ENCODE data around the gene MUC6. TPM values are rescaled to one million over a fixed set of nuclear protein-coding genes. Genes with fewer than 3 reads are reported as not detected.

MUC6 gene
- total RNA-seq, 1 donor from 2014 or later = not detected

DNA sequence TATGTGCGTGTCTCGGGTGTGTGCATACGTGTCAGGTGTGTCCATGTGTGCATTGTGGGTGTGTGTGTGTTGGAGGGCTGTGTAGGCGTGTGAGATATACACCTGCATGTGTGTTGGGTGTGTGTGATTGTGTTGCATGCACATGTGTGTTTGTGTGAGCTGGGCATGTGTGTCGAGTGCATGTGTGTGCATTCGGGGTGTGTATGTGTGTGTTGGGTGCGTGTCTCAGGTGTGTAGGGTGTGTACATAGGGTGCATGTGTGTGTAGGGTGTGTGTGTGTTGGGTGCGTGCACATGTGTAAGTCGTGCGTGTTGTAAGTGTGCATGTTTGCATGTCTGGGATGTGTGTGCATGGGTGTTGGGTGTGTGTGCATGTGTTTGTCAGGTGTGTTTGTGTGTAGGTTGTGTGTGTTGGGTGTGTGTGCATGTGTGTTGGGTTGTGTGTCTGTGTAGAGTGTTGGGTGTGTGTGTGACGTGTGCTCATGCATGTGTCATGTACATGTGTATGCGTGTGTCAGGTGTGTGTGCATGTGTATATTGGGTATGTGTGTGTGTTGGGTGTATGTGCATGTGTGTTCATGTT, 4.1 kb downstream of the MUC6 start:
- Mint-ChIP-seq H3K9me3 (no peaks in the 10 kb centered on the region), H3K27ac (no peak overlapping the region), H3K4me3 (no peak overlapping the region), H3K36me3 (ENCODE audit: low read depth) (no peaks in the 10 kb centered on the region), H3K27me3 (ENCODE audit: insufficient read depth) (no peaks in the 10 kb centered on the region), H3K4me1 (ENCODE audit: low read depth) (no peaks in the 10 kb centered on the region)
- intact Hi-C loops (cut with micrococcal nuclease) = no loop called here
- DNase-seq (ENCODE audit: low spot score) = no peak

DNA sequence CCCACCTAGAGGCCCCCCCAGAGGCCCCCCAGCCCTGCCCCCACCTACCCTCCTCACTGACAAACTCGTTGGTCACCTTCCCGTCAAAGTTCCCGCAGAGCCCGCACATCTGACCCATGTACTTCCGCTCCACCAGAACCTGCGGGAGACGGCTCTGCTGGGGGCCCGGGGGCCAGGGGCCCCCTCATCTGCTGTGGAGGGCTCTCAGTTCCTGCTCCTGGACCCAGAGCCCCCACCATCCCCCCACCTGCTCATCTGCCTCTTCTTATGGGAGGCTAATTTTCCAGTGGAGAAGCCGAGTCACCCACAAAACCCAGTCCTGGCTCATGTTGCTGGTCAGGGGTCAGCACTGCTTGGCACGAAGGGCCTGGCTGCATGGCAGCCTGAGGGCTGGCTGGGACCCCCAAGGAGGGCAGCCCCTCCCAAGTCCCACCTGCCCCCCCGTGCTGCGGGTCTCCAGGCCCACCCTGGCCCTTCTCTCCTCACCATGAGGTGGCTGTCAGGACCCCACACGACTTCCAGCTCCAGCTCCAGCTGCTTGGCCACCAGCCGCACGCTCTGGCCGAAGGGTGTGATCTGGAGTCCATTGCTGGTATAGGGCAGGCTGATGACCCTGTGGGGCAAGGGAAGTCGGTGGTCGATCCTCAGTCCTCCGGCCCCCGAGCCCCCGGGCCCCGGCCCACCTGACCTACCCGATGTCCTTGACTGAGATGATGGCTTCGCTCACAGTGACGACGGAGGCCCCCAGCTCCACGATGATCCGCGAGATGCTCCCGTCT, 5.2 kb downstream of the MUC6 start:
- H3K27ac Mint-ChIP-seq = no peak overlapping the region
- H3K36me3 Mint-ChIP-seq (ENCODE audit: low read depth) = no peaks in the 10 kb centered on the region
- H3K27me3 Mint-ChIP-seq (ENCODE audit: insufficient read depth) = no peaks in the 10 kb centered on the region
- no peak for DNase-seq (ENCODE audit: low spot score)
- intact Hi-C loops (cut with micrococcal nuclease) = no loop called here
- no peak overlapping the region for H3K4me3 Mint-ChIP-seq
- no peaks in the 10 kb centered on the region for H3K9me3 Mint-ChIP-seq
- H3K4me1 Mint-ChIP-seq (ENCODE audit: low read depth) = no peaks in the 10 kb centered on the region

DNA sequence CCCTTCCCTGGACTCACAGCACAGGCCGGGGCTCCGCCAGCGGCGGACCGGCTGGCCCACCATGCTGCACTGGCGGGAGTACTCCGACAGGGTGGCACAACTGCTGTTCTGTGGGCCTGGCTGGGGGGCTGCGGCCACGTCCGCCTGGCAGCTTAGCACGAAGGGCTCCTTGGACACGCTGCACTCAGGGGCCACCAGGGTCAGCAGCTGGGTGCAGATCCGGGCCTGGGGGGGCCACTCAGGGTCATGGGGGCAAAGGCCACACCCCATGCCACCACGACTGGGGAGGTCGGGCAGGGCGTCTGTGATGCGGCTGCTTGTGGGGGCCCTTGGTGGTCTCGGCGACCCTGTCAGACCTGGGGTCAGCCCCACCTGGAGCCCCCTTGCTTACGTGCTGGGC, 6.0 kb downstream of the MUC6 start:
- H3K9me3 Mint-ChIP-seq = no peaks in the 10 kb centered on the region
- intact Hi-C loops (cut with micrococcal nuclease) = no loop called here
- H3K27ac Mint-ChIP-seq = no peak overlapping the region
- H3K36me3 Mint-ChIP-seq (ENCODE audit: low read depth) = no peaks in the 10 kb centered on the region
- no peaks in the 10 kb centered on the region for H3K27me3 Mint-ChIP-seq (ENCODE audit: insufficient read depth)
- no peaks in the 10 kb centered on the region for H3K4me1 Mint-ChIP-seq (ENCODE audit: low read depth)
- no peak overlapping the region for H3K4me3 Mint-ChIP-seq
- DNase-seq (ENCODE audit: low spot score) = no peak

DNA sequence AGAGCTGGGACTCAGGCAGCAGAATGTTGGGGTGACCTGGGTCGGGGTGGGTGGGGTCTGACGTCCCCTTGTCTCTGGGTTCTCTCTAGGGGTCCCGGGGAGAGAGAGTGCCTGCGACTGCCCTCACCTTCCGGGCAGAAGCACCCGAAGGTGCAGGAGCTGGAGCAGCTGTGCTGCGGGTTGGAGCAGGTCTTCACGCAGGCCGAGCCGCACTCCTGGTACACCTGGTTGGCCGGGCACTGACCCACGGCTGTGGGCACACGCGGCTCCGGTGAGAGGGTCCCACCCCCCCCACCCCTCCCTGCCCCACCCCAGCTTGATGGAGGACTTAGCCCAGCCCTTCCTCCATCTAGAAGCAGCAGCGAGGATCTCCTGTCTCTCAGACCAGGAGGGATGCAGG, 6.4 kb downstream of the MUC6 start:
- intact Hi-C loops (cut with micrococcal nuclease) = no loop called here
- H3K27ac Mint-ChIP-seq = no peak overlapping the region
- no peaks in the 10 kb centered on the region for H3K4me1 Mint-ChIP-seq (ENCODE audit: low read depth)
- H3K4me3 Mint-ChIP-seq = no peak overlapping the region
- no peaks in the 10 kb centered on the region for H3K36me3 Mint-ChIP-seq (ENCODE audit: low read depth)
- no peaks in the 10 kb centered on the region for H3K27me3 Mint-ChIP-seq (ENCODE audit: insufficient read depth)
- DNase-seq (ENCODE audit: low spot score) = no peak
- H3K9me3 Mint-ChIP-seq = no peaks in the 10 kb centered on the region

DNA sequence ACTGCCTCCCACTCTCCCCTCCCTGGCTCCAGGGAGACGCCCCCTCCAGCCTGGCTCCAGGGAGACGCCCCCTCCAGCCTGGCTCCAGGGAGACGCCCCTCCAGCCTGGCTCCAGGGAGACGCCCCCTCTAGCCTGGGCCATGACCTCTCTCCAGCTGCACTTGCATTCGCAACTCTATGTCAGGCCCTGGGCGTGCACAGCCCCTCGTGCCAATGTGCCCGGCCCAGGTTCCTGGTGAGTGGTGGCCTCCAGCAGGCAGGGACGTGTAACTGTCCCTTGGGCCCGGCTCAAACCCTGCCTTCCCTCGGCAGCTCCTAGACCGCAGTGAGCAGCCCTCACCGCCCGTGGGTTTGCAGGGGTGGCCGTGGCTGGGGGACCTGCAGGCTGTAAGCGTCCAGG, 6.9 kb downstream of the MUC6 start:
- intact Hi-C loops (cut with micrococcal nuclease) = no loop called here
- Mint-ChIP-seq H3K27ac (no peak overlapping the region), H3K9me3 (no peaks in the 10 kb centered on the region), H3K27me3 (ENCODE audit: insufficient read depth) (no peaks in the 10 kb centered on the region), H3K4me3 (no peak overlapping the region), H3K4me1 (ENCODE audit: low read depth) (no peaks in the 10 kb centered on the region), H3K36me3 (ENCODE audit: low read depth) (no peaks in the 10 kb centered on the region)
- no peak for DNase-seq (ENCODE audit: low spot score)

DNA sequence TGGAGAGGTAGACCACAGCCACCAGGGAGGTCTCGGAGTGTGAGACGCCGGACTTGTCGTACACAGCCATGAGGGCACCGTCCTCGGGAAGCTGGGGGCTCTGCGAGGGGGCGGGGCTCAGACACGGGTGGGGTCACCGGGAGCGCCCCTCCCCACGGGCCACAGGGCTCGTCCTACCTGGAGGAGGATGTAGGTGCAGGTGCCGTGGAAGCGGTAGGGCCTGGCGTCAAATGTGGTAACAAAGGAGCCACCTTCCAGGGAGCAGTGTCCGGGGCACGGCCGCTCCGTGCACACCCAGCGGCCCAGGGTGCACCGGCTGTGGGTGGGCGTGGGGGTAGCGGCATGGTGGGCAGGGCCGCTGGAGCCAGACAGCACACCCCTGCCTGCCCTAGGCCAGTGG, 7.5 kb downstream of the MUC6 start:
- no peak overlapping the region for H3K27ac Mint-ChIP-seq
- no peaks in the 10 kb centered on the region for H3K36me3 Mint-ChIP-seq (ENCODE audit: low read depth)
- H3K27me3 Mint-ChIP-seq (ENCODE audit: insufficient read depth) = no peaks in the 10 kb centered on the region
- H3K4me3 Mint-ChIP-seq = no peak overlapping the region
- no peak for DNase-seq (ENCODE audit: low spot score)
- intact Hi-C loops (cut with micrococcal nuclease) = no loop called here
- no peaks in the 10 kb centered on the region for H3K9me3 Mint-ChIP-seq
- H3K4me1 Mint-ChIP-seq (ENCODE audit: low read depth) = no peaks in the 10 kb centered on the region

DNA sequence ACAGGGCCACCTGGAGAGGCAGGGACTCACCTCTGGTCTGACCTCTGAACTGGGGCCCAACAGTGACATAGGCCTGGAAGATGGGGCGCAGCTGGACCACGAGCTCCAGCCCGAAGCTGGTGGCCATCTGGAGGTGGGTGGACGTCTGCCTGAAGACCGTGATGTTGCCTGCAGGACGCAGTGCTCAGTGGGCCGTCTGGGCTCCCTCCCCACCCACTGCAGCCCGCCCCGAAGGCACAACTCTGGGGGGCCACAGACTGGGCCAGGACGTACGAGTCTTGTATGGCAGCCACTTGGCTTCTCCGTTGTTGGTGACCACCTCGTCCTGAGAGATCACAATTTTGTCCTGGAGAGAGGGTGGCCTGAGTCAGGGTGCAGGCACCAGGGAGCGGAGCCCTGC, 7.9 kb downstream of the MUC6 start:
- no peaks in the 10 kb centered on the region for H3K4me1 Mint-ChIP-seq (ENCODE audit: low read depth)
- H3K4me3 Mint-ChIP-seq = no peak overlapping the region
- H3K27ac Mint-ChIP-seq = no peak overlapping the region
- no peak for DNase-seq (ENCODE audit: low spot score)
- H3K36me3 Mint-ChIP-seq (ENCODE audit: low read depth) = no peaks in the 10 kb centered on the region
- H3K27me3 Mint-ChIP-seq (ENCODE audit: insufficient read depth) = no peaks in the 10 kb centered on the region
- H3K9me3 Mint-ChIP-seq = no peaks in the 10 kb centered on the region
- intact Hi-C loops (cut with micrococcal nuclease) = no loop called here

DNA sequence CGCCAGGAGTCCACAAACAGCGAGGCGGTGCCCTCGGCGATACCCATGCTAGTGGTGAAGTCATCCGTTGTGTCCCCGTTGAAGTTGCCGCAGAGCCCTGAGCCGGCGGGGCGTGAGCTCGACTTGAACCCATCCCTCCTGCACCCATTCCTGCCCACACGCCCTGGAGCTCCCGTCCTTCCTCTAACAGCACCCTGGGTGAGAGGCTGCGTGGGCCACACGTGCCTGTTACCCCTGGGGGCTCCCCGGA, 8.3 kb downstream of the MUC6 start:
- no peaks in the 10 kb centered on the region for H3K4me1 Mint-ChIP-seq (ENCODE audit: low read depth)
- H3K27me3 Mint-ChIP-seq (ENCODE audit: insufficient read depth) = no peaks in the 10 kb centered on the region
- no peak overlapping the region for H3K4me3 Mint-ChIP-seq
- H3K36me3 Mint-ChIP-seq (ENCODE audit: low read depth) = no peaks in the 10 kb centered on the region
- no peak for DNase-seq (ENCODE audit: low spot score)
- intact Hi-C loops (cut with micrococcal nuclease) = no loop called here
- no peak overlapping the region for H3K27ac Mint-ChIP-seq
- H3K9me3 Mint-ChIP-seq = no peaks in the 10 kb centered on the region

DNA sequence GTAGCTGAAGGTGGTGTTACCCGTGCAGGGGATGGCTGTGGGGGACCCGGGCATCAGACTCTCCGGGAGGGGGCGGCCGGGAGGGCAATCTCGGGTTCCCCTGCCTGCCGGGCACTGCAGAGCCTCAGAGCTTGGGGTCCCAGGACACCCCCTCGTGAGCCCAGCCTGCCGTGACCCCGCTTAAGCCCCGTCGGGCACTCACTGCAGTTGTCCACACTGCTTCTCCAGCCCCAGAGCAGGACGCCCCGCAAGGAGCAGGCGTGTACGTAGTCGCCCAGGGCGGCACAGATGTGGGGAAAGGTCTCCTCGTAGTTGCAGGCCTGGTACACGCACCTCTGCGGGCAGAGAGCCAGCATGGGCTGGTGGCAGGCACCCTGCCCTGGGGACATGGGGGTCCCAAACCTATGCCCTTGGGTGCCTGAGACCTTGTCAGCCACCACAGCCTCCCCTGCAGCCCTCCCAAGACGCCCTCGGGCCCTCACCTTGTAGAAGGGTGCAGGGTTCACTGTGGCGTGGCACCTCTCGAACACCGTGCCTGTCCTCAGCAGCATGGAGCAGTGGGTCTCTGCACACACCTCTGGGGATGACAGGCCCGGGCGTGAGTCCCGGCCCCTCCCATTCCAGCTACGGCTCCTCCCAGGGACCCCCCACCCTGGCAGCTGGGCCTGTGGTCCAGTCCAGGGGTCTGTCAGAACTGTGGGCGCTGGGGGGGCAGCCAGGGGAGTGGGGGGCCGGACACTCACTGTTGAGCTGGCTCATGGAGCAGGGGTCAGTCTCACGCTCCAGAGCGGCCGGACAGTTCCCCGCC, 8.8 kb downstream of the MUC6 start:
- no peak overlapping the region for H3K4me3 Mint-ChIP-seq
- no peaks in the 10 kb centered on the region for H3K36me3 Mint-ChIP-seq (ENCODE audit: low read depth)
- no peaks in the 10 kb centered on the region for H3K4me1 Mint-ChIP-seq (ENCODE audit: low read depth)
- intact Hi-C loops (cut with micrococcal nuclease) = no loop called here
- no peak for DNase-seq (ENCODE audit: low spot score)
- H3K27me3 Mint-ChIP-seq (ENCODE audit: insufficient read depth) = no peaks in the 10 kb centered on the region
- H3K27ac Mint-ChIP-seq = no peak overlapping the region
- no peaks in the 10 kb centered on the region for H3K9me3 Mint-ChIP-seq

DNA sequence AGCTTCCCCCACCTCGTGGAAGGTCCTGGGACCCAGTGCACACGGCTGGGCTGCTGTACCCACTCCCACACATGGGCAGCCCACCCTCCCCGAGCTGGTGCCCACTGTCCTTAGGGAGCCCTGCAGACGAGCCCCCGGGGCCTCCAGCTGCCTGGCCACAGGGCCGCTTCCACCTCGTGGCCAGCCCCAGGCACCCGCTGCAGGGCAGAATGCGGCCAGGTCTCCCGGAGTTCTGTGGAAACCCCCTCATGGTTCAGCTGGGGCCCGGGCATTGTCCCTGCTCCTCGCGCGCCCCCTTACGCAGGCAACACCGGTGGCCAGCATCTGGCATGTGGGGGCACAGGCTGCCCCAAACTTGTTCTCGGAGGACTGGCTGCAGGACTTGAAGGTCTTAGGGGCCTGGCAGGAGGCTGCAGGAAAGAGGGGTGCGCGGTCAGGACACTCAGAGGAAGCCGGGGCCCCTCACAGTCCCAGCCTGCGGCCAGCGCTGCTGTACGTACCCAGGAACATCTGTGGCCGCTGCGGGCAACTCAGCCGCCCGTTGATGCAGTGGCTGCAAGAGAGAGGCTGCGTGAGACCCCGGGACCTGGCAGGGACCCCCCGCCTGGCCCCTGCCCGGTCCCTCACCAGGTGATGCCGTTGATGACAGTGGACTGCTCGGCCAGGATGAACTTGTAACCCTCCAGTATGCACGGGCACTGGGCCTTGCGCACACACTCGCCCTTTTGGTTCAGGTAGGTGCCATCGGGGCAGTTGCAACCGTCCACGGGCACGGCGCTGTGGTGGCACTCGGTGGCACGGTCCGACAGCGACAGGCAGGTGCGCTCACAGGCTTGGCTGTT, 9.7 kb downstream of the MUC6 start:
- Mint-ChIP-seq H3K4me1 (ENCODE audit: low read depth) (no peaks in the 10 kb centered on the region), H3K27me3 (ENCODE audit: insufficient read depth) (no peaks in the 10 kb centered on the region), H3K36me3 (ENCODE audit: low read depth) (no peaks in the 10 kb centered on the region), H3K9me3 (no peaks in the 10 kb centered on the region), H3K4me3 (no peak overlapping the region), H3K27ac (no peak overlapping the region)
- no peak for DNase-seq (ENCODE audit: low spot score)
- intact Hi-C loops (cut with micrococcal nuclease) = no loop called here

DNA sequence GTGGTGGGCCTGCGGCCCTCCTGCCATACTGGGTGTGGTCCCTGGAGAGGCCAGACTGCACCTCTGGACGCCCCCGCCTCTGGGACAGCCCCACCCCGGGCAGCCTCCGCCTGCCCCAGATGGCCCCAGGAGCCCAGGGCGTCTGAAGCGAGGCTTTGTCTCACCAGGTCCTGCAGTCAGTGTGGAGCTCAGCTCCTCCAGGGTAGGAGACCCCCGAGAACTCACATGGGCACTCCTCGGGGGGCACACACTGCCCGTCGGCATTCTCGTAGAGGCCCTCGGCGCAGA, 10.4 kb downstream of the MUC6 start:
- H3K9me3 Mint-ChIP-seq = no peaks in the 10 kb centered on the region
- no peaks in the 10 kb centered on the region for H3K4me1 Mint-ChIP-seq (ENCODE audit: low read depth)
- DNase-seq (ENCODE audit: low spot score) = no peak
- H3K27ac Mint-ChIP-seq = no peak overlapping the region
- no peaks in the 10 kb centered on the region for H3K27me3 Mint-ChIP-seq (ENCODE audit: insufficient read depth)
- intact Hi-C loops (cut with micrococcal nuclease) = no loop called here
- H3K36me3 Mint-ChIP-seq (ENCODE audit: low read depth) = no peaks in the 10 kb centered on the region
- H3K4me3 Mint-ChIP-seq = no peak overlapping the region

DNA sequence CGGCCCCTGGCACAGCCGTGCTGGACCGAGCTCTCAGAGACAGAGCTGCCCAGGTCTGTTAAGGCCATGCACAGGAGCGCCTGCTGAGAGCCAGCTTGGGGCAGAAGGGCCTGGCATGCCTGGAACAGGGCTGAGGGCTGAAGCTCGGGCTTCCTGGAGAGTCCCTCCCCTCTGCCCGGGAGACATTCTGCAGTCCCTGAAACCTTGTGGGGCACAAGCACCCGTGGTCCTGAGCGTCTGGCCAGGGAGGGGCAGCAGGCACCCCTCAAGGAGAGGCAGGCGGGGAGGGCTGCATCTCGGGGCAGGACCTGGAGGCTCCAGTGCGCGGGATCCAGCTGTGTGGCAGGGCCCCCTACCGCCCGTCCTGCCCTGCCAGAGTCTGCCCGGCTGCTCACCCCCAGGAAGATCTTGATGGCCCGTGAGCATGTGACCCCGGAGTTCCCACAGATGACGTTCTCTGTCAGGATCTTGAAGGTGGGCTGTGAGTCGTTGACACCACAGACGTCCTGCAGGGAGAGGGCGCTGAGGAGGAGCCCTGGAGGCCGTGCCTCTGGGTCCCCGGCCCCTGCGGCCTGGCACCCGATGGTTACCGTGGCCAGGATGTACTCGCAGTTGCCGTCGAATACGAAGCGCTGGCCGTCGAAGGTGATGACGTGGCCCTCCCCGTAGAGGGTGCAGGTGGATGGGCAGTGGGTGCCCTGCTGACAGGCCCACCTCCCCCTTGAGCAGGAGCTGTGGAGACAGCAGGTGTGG, 10.9 kb downstream of the MUC6 start:
- intact Hi-C loops (cut with micrococcal nuclease) = no loop called here
- no peaks in the 10 kb centered on the region for H3K9me3 Mint-ChIP-seq
- no peak overlapping the region for H3K27ac Mint-ChIP-seq
- no peak for DNase-seq (ENCODE audit: low spot score)
- no peaks in the 10 kb centered on the region for H3K27me3 Mint-ChIP-seq (ENCODE audit: insufficient read depth)
- no peak overlapping the region for H3K4me3 Mint-ChIP-seq
- no peaks in the 10 kb centered on the region for H3K36me3 Mint-ChIP-seq (ENCODE audit: low read depth)
- no peaks in the 10 kb centered on the region for H3K4me1 Mint-ChIP-seq (ENCODE audit: low read depth)
